HUDEP-2 (cell line): ENCODE results near the gene FGD4.
A peak's percentile ranks its signal among the peaks of the same experiment; 100 is the strongest.
"Not testable (repeated sequence)": the region's sequence is repeated elsewhere in the genome, so short reads cannot be mapped to it uniquely, and the experiment has no call there.

ENCODE experiments used
- DNase-seq, 76 experiments: peaks; one replicate each; lab custom pipeline; 2025; ENCODE audit not compliant: unreplicated experiment in 76 of 76; lab: John Stamatoyannopoulos, UW

The FGD4 gene

GRCh38 chr12:32548691-32549281 lies 149.4 kb downstream of the FGD4 start:
- DNase-seq = no peak

- DNase-seq = no peak
These were observed 150.3 kb downstream of the FGD4 start for GRCh38 chr12:32549675-32550079.

GRCh38 chr12:32551058-32551457 lies 151.7 kb downstream of the FGD4 start:
- no peak for DNase-seq

GRCh38 chr12:32558903-32559302 lies 159.5 kb downstream of the FGD4 start:
- no peak for DNase-seq

GRCh38 chr12:32559434-32559833 lies 160.1 kb downstream of the FGD4 start:
- no peak for DNase-seq

- DNase-seq = no peak
These were observed 161.2 kb downstream of the FGD4 start for GRCh38 chr12:32560520-32560919.

GRCh38 chr12:32561931-32562341 lies 162.6 kb downstream of the FGD4 start:
- DNase-seq = no peak

- not testable (repeated sequence) for DNase-seq
These were observed 163.1 kb downstream of the FGD4 start for GRCh38 chr12:32562413-32562812.

- peak in 17 of 76 experiments; percentile 2 to 61 (median 8) for DNase-seq
These were observed 167.4 kb downstream of the FGD4 start for GRCh38 chr12:32566663-32567295.

GRCh38 chr12:32567296-32567674 lies 167.9 kb downstream of the FGD4 start:
- DNase-seq = peak in 3 of 76 experiments; percentile 1 to 22 (median 14)

- DNase-seq = no peak
These were observed 168.9 kb downstream of the FGD4 start for GRCh38 chr12:32568228-32568627.

GRCh38 chr12:32569259-32569658 lies 169.9 kb downstream of the FGD4 start:
- no peak for DNase-seq

- no peak for DNase-seq
These were observed 175.2 kb downstream of the FGD4 start for GRCh38 chr12:32574585-32574984.

- no peak for DNase-seq
These were observed 178.0 kb downstream of the FGD4 start for GRCh38 chr12:32577328-32577727.

GRCh38 chr12:32583534-32583933 lies 184.2 kb downstream of the FGD4 start:
- DNase-seq = peak in 4 of 76 experiments; percentile 1 to 12 (median 7)

- no peak for DNase-seq
These were observed 186.3 kb downstream of the FGD4 start for GRCh38 chr12:32585680-32586079.

GRCh38 chr12:32586390-32586789 lies 187.0 kb downstream of the FGD4 start:
- DNase-seq = no peak

- DNase-seq = no peak
These were observed 188.5 kb downstream of the FGD4 start for GRCh38 chr12:32587581-32588495.

- no peak for DNase-seq
These were observed 189.2 kb downstream of the FGD4 start for GRCh38 chr12:32588604-32589003.

GRCh38 chr12:32589165-32589865 lies 190.0 kb downstream of the FGD4 start:
- no peak for DNase-seq

- DNase-seq = no peak
These were observed 195.9 kb downstream of the FGD4 start for GRCh38 chr12:32595251-32595650.
